GM19438 (cell line): ENCODE measurements around the gene RNF144B.

ENCODE experiments used
- ATAC-seq: cut with Tn5 transposase; IDR thresholded peaks from one replicate; pipeline ENCODE4 v1.9.1; 2021; ENCODE audit warnings: low read depth; ENCODE audit not compliant: unreplicated experiment

RNF144B gene

GRCh38 chr6:18472941-18473340 is 85.8 kb downstream of the RNF144B start:
- ATAC-seq = no peak

DNA sequence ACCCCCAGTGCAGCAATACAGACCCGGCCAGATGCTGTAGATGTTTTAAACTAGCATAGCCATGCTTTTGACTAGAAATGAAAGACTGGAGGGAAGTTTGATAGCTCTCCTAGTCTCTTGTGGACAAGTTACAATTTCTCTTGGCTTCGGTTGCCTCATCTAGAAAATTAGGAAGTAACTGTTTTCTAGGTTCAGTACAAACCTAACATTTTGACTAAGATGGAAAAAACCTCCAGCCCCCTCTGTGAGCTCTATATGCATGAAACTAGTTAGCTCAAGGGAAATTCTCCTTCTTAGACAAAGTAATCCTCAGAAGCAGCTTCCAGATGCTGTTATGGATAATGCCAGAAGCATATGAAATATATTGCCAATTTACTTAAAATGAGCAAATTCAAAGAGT is 86.6 kb downstream of the RNF144B start:
- ATAC-seq = no peak

DNA sequence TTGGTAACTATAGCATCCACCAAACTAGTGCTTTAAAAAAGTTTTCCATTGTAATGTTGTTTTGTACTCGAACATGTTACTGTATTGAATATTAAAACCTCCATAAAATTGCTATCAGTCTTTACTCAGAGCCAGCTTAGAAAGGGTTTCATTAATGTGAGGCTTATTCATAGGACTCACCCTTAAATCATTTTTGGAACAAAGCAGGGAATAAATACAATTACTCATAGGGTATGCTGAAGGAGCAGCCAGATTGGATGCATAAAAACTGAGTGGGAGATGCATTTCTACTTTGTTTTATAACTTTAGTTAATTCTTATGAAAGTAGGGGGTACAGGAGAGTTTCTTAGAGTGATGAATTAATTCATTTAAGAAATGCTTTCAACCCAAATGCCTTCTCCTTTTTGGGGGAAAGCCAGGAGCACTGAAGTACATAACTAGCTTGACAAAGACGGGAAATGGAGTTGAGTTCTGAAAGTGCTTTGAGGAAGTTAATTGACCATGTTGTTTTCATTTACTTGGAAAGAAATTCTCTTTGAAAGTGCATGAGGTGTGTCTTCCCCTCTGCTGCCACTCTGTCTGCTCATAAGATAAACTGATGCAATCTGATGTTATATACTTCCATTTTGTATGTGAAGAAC is 90.3 kb downstream of the RNF144B start:
- ATAC-seq = no peak

DNA sequence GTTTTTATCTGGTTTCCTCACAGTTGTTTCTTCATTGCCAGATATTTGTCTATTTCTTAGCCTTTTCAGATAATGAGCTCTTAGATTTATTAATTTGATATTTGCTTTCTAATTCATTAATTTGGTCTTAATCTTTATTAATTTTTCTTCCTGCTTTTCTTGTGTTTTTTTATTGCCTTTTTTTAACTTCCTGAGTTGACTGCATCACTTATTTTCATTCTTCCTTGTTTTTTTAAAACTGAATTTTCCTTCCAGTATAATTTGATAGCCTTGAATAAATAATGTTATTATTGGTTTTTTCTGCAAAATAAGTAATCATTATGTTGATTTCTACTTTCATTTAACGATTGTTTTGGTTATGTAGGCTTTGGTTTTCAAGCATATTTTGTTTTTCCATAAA is 91.5 kb downstream of the RNF144B start:
- ATAC-seq = no peak

- no peak for ATAC-seq
Observed at GRCh38 chr6:18481870-18482269, 94.7 kb downstream of the RNF144B start.

GRCh38 chr6:18485660-18486435 is 98.7 kb downstream of the RNF144B start:
- no peak for ATAC-seq

DNA sequence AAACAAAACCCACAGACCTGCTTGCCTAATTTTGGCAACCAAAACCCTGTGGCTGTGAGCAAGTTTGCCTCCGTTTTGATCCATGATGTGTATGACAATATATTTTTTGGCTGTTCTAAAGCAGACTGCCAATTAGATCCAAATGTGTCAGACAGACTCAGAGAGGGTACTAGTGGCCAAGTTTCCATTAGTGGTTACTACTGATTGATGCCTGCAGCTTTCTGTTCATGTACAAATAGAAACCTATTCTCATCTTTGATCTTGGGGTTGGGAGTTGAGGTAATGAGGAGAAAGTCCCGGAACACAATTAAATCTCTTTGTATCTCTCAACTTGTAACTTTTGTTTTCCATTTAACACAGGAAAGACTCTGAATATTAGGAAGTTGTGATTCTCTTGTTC is 100.9 kb downstream of the RNF144B start:
- no peak for ATAC-seq

GRCh38 chr6:18488526-18489270 is 101.5 kb downstream of the RNF144B start:
- ATAC-seq = no peak

GRCh38 chr6:18489335-18489734 is 102.2 kb downstream of the RNF144B start:
- ATAC-seq = no peak

- no peak for ATAC-seq
Observed at GRCh38 chr6:18491308-18492045, 104.3 kb downstream of the RNF144B start.

- no peak for ATAC-seq
Observed at GRCh38 chr6:18492972-18493371, 105.8 kb downstream of the RNF144B start.

DNA sequence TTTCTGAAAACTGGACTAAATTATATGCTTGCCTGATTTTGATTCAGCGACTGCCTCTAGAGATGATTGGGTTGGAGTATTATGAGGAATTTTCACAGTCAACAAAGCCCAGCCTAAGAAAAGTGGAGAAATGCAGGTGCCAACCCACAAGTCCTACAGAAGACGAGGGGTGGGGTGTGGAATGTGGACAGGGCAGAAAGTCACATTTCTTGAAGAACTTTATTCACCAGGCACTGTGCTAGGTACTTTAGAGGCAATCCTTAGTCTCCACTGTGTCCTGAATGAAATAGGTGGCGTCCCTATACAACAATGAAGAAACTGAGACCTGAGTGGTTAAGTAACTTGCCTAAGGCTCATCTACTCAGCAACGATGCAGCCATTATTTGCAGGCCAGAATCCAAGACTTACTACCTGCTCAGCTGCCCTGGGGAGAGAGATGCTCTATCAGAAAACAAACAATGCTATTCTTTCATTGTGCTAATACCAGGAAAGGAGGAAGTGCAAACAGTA is 106.3 kb downstream of the RNF144B start:
- ATAC-seq = no peak

GRCh38 chr6:18493925-18494324 is 106.8 kb downstream of the RNF144B start:
- ATAC-seq = no peak

GRCh38 chr6:18495236-18495635 is 108.1 kb downstream of the RNF144B start:
- no peak for ATAC-seq

- ATAC-seq = no peak
Observed at GRCh38 chr6:18496462-18496861, 109.3 kb downstream of the RNF144B start.

DNA sequence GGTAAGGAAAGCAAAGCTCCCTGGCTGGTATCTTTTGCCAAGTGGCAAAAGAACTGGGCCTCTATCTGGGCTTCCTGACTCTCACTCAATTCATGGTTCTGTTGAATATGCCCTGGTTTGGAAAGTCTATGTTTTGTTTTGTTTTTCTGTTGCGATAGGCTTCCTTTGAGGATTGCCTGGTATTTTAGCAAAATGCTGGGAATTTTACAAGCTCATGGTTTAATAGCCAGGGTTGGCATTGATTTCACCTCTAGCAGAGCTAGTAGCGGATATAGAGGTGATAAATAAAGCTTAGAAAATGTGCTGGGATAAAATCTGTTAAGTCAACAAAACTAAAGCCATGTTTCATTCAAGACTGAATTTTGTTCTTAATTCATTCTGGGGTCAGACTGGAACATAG is 109.9 kb downstream of the RNF144B start:
- no peak for ATAC-seq

DNA sequence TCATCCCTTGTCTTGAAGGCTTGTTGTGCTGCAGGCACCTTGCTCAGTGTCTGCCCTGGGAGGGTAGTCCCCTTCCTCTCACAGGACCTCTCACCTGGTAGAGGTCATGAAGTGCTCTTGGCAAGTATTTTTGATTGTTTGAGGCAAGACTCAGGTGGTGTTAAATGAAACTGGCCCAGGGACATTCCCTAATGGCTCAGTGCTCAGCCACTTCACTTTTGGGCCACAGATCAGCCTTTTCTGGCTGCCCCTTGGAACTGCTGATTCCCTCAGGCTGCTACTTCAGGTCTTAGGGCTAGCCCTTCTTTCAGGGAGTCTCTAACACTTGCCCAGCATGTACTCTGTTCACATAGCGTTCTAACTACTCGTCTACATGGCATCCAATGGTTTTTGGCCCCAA is 111.3 kb downstream of the RNF144B start:
- no peak for ATAC-seq

DNA sequence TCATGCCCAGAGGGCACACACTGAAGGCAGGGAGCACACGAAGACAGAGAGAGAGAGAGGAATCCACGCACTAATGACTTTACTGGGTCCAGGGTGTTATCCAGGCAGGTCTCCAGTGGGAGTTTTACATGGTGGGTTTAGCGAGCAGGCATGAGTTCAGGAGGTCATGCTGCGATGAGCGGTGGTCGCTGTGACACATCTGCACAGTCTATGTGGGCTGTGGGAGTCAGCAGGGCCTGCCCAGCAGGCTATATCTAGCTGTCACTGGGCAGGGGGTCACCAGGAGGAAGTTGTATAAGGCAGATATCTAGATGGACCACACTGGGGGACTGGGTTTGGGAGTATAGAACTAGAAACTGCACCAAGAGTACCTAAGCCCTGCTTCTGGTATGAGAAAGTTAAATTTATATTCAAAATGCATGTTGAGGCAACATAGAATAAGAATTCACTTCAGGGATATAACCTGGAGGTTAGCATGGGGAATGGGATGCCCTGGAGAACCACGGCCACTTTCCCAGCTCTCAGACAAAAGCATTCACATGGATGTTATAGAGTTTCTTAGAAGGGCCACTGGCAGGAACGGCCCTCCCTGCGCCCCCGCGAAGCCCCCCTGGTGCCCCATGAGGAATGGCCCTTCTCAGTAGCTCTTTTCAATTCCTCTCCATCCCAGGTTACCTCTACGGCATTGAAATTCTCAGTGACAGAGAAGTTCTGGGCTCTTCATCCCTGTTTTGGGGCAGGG is 113.9 kb downstream of the RNF144B start:
- ATAC-seq = no peak

- ATAC-seq = no peak
Observed at GRCh38 chr6:18501663-18502013, 114.5 kb downstream of the RNF144B start.

DNA sequence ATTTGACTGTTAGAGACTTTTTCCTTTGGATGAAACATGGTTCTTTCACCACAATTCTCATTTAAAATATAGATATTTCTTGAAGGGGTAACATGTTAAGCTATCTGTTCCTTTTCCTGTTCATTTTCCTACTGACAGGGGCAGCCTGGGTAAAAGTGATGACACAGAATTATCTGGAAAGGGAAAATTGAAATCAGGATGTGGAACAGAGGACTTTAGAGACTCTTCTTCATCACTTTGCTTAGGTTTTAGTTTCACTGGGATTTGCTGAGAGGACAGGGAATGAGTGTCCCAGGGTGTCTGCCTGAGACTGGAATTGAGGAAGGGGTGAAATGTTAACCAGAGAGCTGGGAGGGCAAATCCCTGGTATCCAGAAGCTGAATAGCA is 116.0 kb downstream of the RNF144B start:
- ATAC-seq = no peak
